Glomerular endothelial cell (primary cell): ENCODE measurements around the gene ADRB2. TPM values are rescaled to one million over a fixed set of nuclear protein-coding genes. Genes with fewer than 3 reads are reported as not detected.

Source experiments
- total RNA-seq: library from RNA; depleted of rRNA; stranded (reverse); fragments of >200 nt; gene quantifications from 2 replicates; pipeline ENCODE4 v1.2.3, GENCODE V29; 2015

ADRB2 gene
- total RNA-seq, 1 donor from 2014 or later = 0.70 TPM

Other genes starting within 250 kb of the ADRB2 start
- gene HTR4, start 172.1 kb upstream of the ADRB2 start, total RNA-seq = not detected in 2 replicates
- gene SH3TC2, start 236.5 kb downstream of the ADRB2 start, total RNA-seq = 2.5 and 3.6 TPM in 2 replicates